Neural progenitor cell (in vitro differentiated cells): Measurements from ENCODE around the gene TCEANC2. TPM values are rescaled to one million over a fixed set of nuclear protein-coding genes. Genes with fewer than 3 reads are reported as not detected.

Experiments
- DNase-seq: peaks from one replicate; pipeline ENCODE4 v3.0.0-alpha.2; 2016; ENCODE audit warnings: low spot score
- H2AFZ ChIP-seq: fragments of 200-600 bp; sonication (generic); replicated peaks from 2 replicates; pipeline ENCODE4 v1.6.1; 2016; ENCODE audit warnings: antibody characterized with exemption
- H3F3A ChIP-seq: fragments of 200-600 bp; sonication (generic); 2 replicates; pipeline ENCODE4 v1.6.1; 2016; ENCODE audit warnings: antibody characterized with exemption, low read depth
- H3K27ac ChIP-seq: fragments of 200-600 bp; sonication (generic); 2 replicates; pipeline ENCODE4 v1.5.1; 2016; ENCODE audit warnings: mild to moderate bottlenecking
- H3K27me3 ChIP-seq: fragments of 200-600 bp; sonication (generic); 2 replicates; pipeline ENCODE4 v1.6.1; 2016; ENCODE audit warnings: mild to moderate bottlenecking, moderate library complexity
- H3K36me3 ChIP-seq: fragments of 200-600 bp; sonication (generic); 2 replicates; pipeline ENCODE4 v1.5.1; 2016
- H3K4me1 ChIP-seq: fragments of 200-600 bp; sonication (generic); 2 replicates; pipeline ENCODE4 v1.6.1; 2016; ENCODE audit warnings: mixed run types
- H3K4me2 ChIP-seq: fragments of 200-600 bp; sonication (generic); 2 replicates; pipeline ENCODE4 v1.6.1; 2016
- H3K4me3 ChIP-seq: fragments of 200-600 bp; sonication (generic); 2 replicates; pipeline ENCODE4 v1.5.1; 2016
- H3K79me2 ChIP-seq: fragments of 200-600 bp; sonication (generic); 2 replicates; pipeline ENCODE4 v1.6.1; 2016; ENCODE audit warnings: low read depth
- H3K9ac ChIP-seq: fragments of 200-600 bp; sonication (generic); 2 replicates; pipeline ENCODE4 v1.6.1; 2016
- H3K9me3 ChIP-seq: fragments of 200-600 bp; sonication (generic); 2 replicates; pipeline ENCODE4 v1.5.1; 2016; ENCODE audit warnings: low read depth
- H4K20me1 ChIP-seq: fragments of 200-600 bp; sonication (generic); 2 replicates; pipeline ENCODE4 v1.6.1; 2016; ENCODE audit warnings: low read depth
- H3K27ac Mint-ChIP-seq: 3 replicates; pipeline ENCODE4 v1.8.0; 2021; ENCODE audit warnings: mixed read lengths
- H3K27me3 Mint-ChIP-seq: 2 replicates; pipeline ENCODE4 v1.8.0; 2022; ENCODE audit warnings: low read depth, mild to moderate bottlenecking, inconsistent platforms, moderate library complexity, mixed read lengths; ENCODE audit not compliant: insufficient read depth
- H3K36me3 Mint-ChIP-seq: 3 replicates; pipeline ENCODE4 v1.8.0; 2021; ENCODE audit warnings: mixed read lengths
- H3K4me1 Mint-ChIP-seq: 3 replicates; pipeline ENCODE4 v1.8.0; 2021; ENCODE audit warnings: mixed read lengths
- H3K4me3 Mint-ChIP-seq: 3 replicates; pipeline ENCODE4 v1.8.0; 2021; ENCODE audit warnings: mild to moderate bottlenecking, moderate library complexity, mixed read lengths
- H3K9me3 Mint-ChIP-seq: 3 replicates; pipeline ENCODE4 v1.8.0; 2020; ENCODE audit warnings: mixed read lengths
- EZH2 ChIP-seq: fragments of 200-600 bp; sonication (generic); IDR thresholded peaks from 2 replicates; pipeline ENCODE4 v1.6.1; 2017; ENCODE audit warnings: antibody characterized with exemption, mild to moderate bottlenecking, moderate library complexity
- EZH2phosphoT487 ChIP-seq: fragments of 200-600 bp; sonication (generic); IDR thresholded peaks from 2 replicates; pipeline ENCODE4 v1.6.1; 2017; ENCODE audit warnings: antibody characterized with exemption
- total RNA-seq: library from RNA; depleted of rRNA; stranded (reverse); fragments of >200 nt; gene quantifications from 2 replicates; pipeline ENCODE4 v1.2.3, GENCODE V29; 2015; ENCODE audit warnings: low replicate concordance
- TF ChIP-seq, protein P1 (sequence below): fragments of 200-600 bp; sonication (generic); IDR thresholded peaks from 2 replicates; pipeline ENCODE4 v1.5.1; 2017; ENCODE audit warnings: antibody characterized with exemption, mild to moderate bottlenecking

Gene TCEANC2
- total RNA-seq, 1 donor from 2014 or later: 11.6 TPM

DNA sequence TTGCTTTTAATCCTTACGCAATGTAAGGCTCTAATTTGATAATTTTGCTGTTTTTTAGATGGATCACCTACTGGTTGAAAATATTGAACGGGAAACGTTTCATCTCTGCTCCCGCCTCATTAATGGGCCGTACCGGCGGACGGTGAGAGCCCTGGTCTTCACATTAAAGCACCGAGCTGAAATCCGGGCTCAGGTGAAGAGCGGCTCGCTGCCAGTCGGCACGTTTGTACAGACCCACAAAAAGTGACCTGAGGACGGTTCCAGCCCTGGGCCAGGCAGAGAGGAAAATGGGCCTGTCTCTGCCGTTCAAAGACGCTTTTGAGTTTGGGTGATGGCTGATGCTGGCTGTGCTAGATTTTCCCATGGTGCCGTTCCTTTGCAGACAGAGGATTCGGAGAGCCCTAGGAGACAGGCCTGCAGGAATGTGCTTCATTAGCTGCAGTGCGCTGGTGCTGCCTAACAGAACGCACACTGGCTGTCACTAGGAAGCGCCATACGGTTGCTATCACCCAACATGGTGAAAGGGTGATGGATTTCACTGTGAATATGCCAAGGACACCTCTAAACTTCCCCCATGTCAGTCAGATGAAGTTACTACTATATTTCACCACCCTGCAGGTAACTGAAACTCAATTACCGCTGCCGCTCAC is 42.9 kb downstream of the TCEANC2 start:
- Histone ChIP-seq H3K36me3 (no peaks in the 10 kb centered on the region), H3K4me2 (peak overlapping the region; percentile 30), H3K79me2 (no peaks in the 10 kb centered on the region), H3K9ac (no peak overlapping the region), H3K4me1 (peaks cover 15% of the 10 kb centered on the region), H3K4me3 (no peak overlapping the region), H4K20me1 (peaks cover 5% of the 10 kb centered on the region), H3K27ac (no peak overlapping the region), H2AFZ (no peak overlapping the region), H3K9me3 (no peaks in the 10 kb centered on the region), H3K27me3 (no peaks in the 10 kb centered on the region), H3F3A (peaks cover 17% of the 10 kb centered on the region)
- peak; percentile 47 for DNase-seq
- H3K36me3 Mint-ChIP-seq: no peaks in the 10 kb centered on the region
- H3K27me3 Mint-ChIP-seq: peaks cover 2% of the 10 kb centered on the region
- H3K4me1 Mint-ChIP-seq: peaks cover 9% of the 10 kb centered on the region
- no peaks in the 10 kb centered on the region for H3K9me3 Mint-ChIP-seq
- H3K27ac Mint-ChIP-seq: peak overlapping the region; percentile 12
- no peak overlapping the region for H3K4me3 Mint-ChIP-seq
- TF ChIP-seq EZH2phosphoT487 (no peak), EZH2 (no peak)
- TF ChIP-seq, protein P1, sequence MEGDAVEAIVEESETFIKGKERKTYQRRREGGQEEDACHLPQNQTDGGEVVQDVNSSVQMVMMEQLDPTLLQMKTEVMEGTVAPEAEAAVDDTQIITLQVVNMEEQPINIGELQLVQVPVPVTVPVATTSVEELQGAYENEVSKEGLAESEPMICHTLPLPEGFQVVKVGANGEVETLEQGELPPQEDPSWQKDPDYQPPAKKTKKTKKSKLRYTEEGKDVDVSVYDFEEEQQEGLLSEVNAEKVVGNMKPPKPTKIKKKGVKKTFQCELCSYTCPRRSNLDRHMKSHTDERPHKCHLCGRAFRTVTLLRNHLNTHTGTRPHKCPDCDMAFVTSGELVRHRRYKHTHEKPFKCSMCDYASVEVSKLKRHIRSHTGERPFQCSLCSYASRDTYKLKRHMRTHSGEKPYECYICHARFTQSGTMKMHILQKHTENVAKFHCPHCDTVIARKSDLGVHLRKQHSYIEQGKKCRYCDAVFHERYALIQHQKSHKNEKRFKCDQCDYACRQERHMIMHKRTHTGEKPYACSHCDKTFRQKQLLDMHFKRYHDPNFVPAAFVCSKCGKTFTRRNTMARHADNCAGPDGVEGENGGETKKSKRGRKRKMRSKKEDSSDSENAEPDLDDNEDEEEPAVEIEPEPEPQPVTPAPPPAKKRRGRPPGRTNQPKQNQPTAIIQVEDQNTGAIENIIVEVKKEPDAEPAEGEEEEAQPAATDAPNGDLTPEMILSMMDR: no peak

DNA sequence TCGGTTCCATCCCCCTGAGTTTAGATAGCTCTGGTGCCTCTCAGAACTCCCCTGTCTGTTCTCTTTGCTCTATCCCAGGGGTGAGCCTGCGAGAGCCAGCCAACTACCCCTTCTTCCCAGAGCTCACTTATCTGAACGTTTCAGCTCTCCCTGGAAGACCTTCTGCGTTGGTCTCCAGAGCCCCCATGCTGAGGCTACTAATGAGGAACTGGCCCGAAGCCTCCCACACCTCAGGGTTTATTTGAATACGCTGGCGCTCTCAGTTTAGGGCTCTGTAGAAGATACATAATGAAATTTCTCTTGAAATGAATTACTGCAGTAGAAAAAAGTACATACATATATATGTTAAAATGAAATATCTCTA is 43.5 kb downstream of the TCEANC2 start:
- Histone ChIP-seq H3K9me3 (no peaks in the 10 kb centered on the region), H3K4me3 (no peak overlapping the region), H2AFZ (no peak overlapping the region), H3K4me1 (peaks cover 15% of the 10 kb centered on the region), H3K4me2 (peak overlapping the region; percentile 30), H3K79me2 (no peaks in the 10 kb centered on the region), H3K9ac (no peak overlapping the region), H3K27me3 (no peaks in the 10 kb centered on the region), H3K36me3 (no peaks in the 10 kb centered on the region), H3K27ac (no peak overlapping the region), H4K20me1 (peaks cover 5% of the 10 kb centered on the region), H3F3A (peaks cover 17% of the 10 kb centered on the region)
- peaks cover 2% of the 10 kb centered on the region for H3K27me3 Mint-ChIP-seq
- H3K4me1 Mint-ChIP-seq: peaks cover 9% of the 10 kb centered on the region
- H3K36me3 Mint-ChIP-seq: no peaks in the 10 kb centered on the region
- peak overlapping the region; percentile 12 for H3K27ac Mint-ChIP-seq
- no peak overlapping the region for H3K4me3 Mint-ChIP-seq
- DNase-seq: peak; percentile 57
- no peaks in the 10 kb centered on the region for H3K9me3 Mint-ChIP-seq
- TF ChIP-seq EZH2: no peak
- TF ChIP-seq, protein P1: no peak
- TF ChIP-seq EZH2phosphoT487: no peak

DNA sequence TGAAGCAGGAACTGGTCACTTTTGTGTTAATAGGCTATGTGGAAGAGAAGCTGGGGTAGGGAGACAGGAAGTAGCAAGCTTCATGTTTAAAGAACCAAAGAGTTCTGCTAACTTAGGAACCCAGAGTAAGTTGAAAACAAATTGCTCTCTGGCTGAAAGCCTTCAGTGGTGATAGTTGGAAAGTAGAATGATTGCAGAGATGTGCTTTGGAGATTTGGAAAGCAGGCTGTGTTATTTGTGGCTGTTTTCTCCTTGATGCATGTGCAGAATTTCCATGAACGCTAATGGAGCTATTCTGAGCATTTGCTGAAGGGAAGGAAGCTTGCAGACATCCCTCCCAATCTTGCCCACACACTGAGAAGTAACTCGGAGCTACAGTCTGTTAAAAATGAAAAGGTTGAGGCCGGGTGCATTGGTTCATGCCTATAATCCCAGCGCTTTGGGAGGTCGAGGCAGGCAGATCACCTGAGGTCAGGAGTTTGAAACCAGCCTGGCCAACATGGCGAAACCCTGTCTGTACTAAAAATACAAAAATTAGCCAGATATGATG is 45.7 kb downstream of the TCEANC2 start:
- H3K4me2 ChIP-seq: no peak overlapping the region

More for the DNA sequence above, 45.7 kb downstream of the TCEANC2 start:
- no peaks in the 10 kb centered on the region for H3K36me3 Mint-ChIP-seq
- H3K27ac Mint-ChIP-seq: no peak overlapping the region
- H3K4me3 Mint-ChIP-seq: no peak overlapping the region
- no peak overlapping the region for H2AFZ ChIP-seq
- no peaks in the 10 kb centered on the region for H3K27me3 ChIP-seq
- no peak overlapping the region for H3K4me3 ChIP-seq
- H3K4me1 Mint-ChIP-seq: peaks cover 9% of the 10 kb centered on the region
- peaks cover 17% of the 10 kb centered on the region for H3F3A ChIP-seq
- DNase-seq: no peak
- no peaks in the 10 kb centered on the region for H3K79me2 ChIP-seq
- TF ChIP-seq EZH2phosphoT487: no peak
- TF ChIP-seq, protein P1: no peak
- H4K20me1 ChIP-seq: peaks cover 5% of the 10 kb centered on the region
- H3K9me3 ChIP-seq: no peaks in the 10 kb centered on the region
- H3K4me1 ChIP-seq: peaks cover 15% of the 10 kb centered on the region
- no peak overlapping the region for H3K9ac ChIP-seq
- no peak overlapping the region for H3K27ac ChIP-seq
- H3K27me3 Mint-ChIP-seq: peaks cover 2% of the 10 kb centered on the region
- no peaks in the 10 kb centered on the region for H3K9me3 Mint-ChIP-seq
- no peaks in the 10 kb centered on the region for H3K36me3 ChIP-seq
